Sigmoid colon (tissue), 7 donors: ENCODE results near the gene ZNF136. TPM values are rescaled to one million over a fixed set of nuclear protein-coding genes. Genes with fewer than 3 reads are reported as not detected.
A peak's percentile ranks its signal among the peaks of the same experiment; 100 is the strongest.

Experiments used
- DNase-seq: peaks from one replicate; pipeline ENCODE4 v3.0.0-alpha.2; 2019
- H3K27ac ChIP-seq, 4 donors: fragments of 200-600 bp; sonication (generic); one replicate each; pipeline ENCODE4 v1.5.1; 2016 to 2019; ENCODE audit warnings: mild to moderate bottlenecking in 1 of 4
- H3K27me3 ChIP-seq, 3 donors: fragments of 200-600 bp; sonication (generic); one replicate each; pipeline ENCODE4 v1.5.1; 2019; ENCODE audit warnings: mild to moderate bottlenecking in 1 of 3
- H3K36me3 ChIP-seq, 4 donors: fragments of 200-600 bp; sonication (generic); one replicate each; pipeline ENCODE4 v1.5.1; 2016 to 2019
- H3K4me1 ChIP-seq, 4 donors: fragments of 200-600 bp; sonication (generic); one replicate each; pipeline ENCODE4 v1.5.1; 2017 to 2019
- H3K4me3 ChIP-seq, 4 donors: fragments of 200-600 bp; sonication (generic); one replicate each; pipeline ENCODE4 v1.5.1; 2017 to 2019; ENCODE audit warnings: mild to moderate bottlenecking in 2 of 4, moderate library complexity in 1 of 4
- H3K9me3 ChIP-seq, 4 donors: fragments of 200-600 bp in 3 of 4; sonication (generic) in 3 of 4; one replicate each; pipeline versions ENCODE4 v1.5.1 to v1.6.1; 2013 to 2019
- EP300 ChIP-seq, 4 donors: sonication (generic); formaldehyde crosslinking; IDR thresholded peaks; one replicate each; pipeline ENCODE4 v1.6.1; 2017; ENCODE audit warnings: antibody characterized with exemption in 4 of 4
- POLR2A ChIP-seq, 2 donors: fragments of 450-650 bp; IDR thresholded peaks; one replicate each; pipeline ENCODE4 v1.6.1; 2016; ENCODE audit warnings: antibody characterized with exemption in 2 of 2, mild to moderate bottlenecking in 2 of 2, moderate library complexity in 2 of 2
- POLR2AphosphoS5 ChIP-seq, 4 donors: sonication (generic); formaldehyde crosslinking; IDR thresholded peaks; one replicate each; pipeline ENCODE4 v1.6.1; 2017; ENCODE audit warnings: antibody characterized with exemption in 4 of 4
- WGBS, 2 donors: extraction: QIAGEN DNeasy Blood & Tissue Kit; methylation state at CpG; one replicate each; pipeline ENCODE4 v1.1.7; 2013; 5-methylcytosine and 5-hydroxymethylcytosine counted together
- intact Hi-C: fragments of 100-400 bp; cut with DNase I; formaldehyde crosslinking; loops from one replicate; pipeline ENCODE4 v1.15.1; 2023
- polyA plus RNA-seq, 3 donors: library from polyadenylated mRNA; stranded (reverse); fragments of 200-250 nt; gene quantifications; one replicate each; pipeline ENCODE4 v1.2.3, GENCODE V29; 2013
- total RNA-seq, 4 donors: library from RNA; depleted of rRNA; stranded (reverse); fragments of >200 nt; gene quantifications; one replicate each; pipeline ENCODE4 v1.1.0, GENCODE V29; 2016
- TF ChIP-seq, protein P1 (sequence below), 4 experiments: fragments of 450-650 bp in 3 of 4; fragments of 200-600 bp in 1 of 4; IDR thresholded peaks; one replicate each; pipeline ENCODE4 v1.5.1; 2016 to 2019; ENCODE audit warnings: antibody characterized with exemption in 4 of 4, mild to moderate bottlenecking in 3 of 4, moderate library complexity in 2 of 4
- donor health status: healthy with polysubstance abuse.
- donor health status: Bipolar disorder and iron deficiency.
- donor health status: healthy.

ZNF136 gene
- total and polyA plus RNA-seq, 7 donors: 1.6 to 15.5 (median 9.2) TPM

DNA sequence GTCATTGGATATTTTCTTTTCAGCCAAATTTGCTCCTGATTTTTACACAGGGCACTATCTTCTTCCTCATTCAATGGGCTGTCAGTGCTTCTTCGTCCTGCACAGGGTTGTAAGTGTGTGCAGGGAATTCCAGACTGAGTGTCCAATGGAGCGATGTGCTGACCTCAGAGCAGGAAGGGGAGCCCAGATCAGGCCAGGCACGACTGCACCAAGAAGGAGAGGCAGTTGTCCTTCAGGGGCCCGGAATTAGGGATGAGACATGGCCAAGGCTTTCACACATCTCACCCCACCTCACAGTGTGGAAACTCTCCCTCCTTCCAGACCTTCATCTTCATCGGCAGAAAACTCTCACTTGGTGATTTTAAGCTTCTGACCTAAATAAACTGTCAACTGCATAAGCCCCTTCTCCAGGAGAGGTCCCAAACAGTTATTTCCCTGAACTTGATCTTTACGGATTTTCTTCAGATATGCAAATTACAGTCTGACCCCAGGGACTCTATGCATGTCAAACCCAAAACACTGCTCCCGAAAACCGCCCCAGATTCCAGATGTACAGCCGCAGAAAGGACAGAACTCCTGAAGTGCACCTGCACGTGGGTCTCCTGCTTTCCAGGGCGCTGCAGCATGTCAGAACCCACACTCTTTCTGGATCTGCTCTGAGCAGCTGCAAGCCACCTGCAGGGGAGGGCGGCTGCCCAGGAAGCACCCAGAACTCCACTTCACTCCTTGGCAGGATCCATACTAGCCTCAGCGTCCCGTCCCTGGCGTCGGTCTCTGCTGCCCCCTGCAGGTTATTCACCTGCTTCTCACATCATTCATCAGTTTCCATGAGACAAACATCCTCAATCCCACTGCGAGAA is 22.1 kb upstream of the ZNF136 start:
- intact Hi-C loops: loop anchor here (1.0 to 2.0 kb wide), 6 partner anchors 49 to 343 kb away; partner anchors contain the start of genes ZNF700 and ZNF763
- Histone ChIP-seq H3K4me3 (peak overlapping the region; percentile 74 to 90 (median 81)), H3K4me1 (peaks cover 0 to 24% (median 18%) of the 10 kb centered on the region in 4 donors), H3K27ac (peak overlapping the region; percentile 82 to 90 (median 88)), H3K27me3 (no peaks in the 10 kb centered on the region), H3K36me3 (peaks cover 6 to 30% (median 12%) of the 10 kb centered on the region in 4 donors), H3K9me3 (peaks cover 0 to 6% (median 0%) of the 10 kb centered on the region in 4 donors)
- DNase-seq: peak; percentile 93
- TF ChIP-seq EP300 (IDR thresholded peaks at IDR 0.05) (no peak), POLR2A (IDR thresholded peaks at IDR 0.05) (no peak), POLR2AphosphoS5 (IDR thresholded peaks at IDR 0.05) (peak in 3 of 4 donors; percentile 41 to 57 (median 43))
- TF ChIP-seq, protein P1, sequence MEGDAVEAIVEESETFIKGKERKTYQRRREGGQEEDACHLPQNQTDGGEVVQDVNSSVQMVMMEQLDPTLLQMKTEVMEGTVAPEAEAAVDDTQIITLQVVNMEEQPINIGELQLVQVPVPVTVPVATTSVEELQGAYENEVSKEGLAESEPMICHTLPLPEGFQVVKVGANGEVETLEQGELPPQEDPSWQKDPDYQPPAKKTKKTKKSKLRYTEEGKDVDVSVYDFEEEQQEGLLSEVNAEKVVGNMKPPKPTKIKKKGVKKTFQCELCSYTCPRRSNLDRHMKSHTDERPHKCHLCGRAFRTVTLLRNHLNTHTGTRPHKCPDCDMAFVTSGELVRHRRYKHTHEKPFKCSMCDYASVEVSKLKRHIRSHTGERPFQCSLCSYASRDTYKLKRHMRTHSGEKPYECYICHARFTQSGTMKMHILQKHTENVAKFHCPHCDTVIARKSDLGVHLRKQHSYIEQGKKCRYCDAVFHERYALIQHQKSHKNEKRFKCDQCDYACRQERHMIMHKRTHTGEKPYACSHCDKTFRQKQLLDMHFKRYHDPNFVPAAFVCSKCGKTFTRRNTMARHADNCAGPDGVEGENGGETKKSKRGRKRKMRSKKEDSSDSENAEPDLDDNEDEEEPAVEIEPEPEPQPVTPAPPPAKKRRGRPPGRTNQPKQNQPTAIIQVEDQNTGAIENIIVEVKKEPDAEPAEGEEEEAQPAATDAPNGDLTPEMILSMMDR (IDR thresholded peaks at IDR 0.05): peak; percentile 85 to 93 (median 90)
- 4 to 7% methylated on average over 17 of the region's 17 CpGs for WGBS, 2 donors

DNA sequence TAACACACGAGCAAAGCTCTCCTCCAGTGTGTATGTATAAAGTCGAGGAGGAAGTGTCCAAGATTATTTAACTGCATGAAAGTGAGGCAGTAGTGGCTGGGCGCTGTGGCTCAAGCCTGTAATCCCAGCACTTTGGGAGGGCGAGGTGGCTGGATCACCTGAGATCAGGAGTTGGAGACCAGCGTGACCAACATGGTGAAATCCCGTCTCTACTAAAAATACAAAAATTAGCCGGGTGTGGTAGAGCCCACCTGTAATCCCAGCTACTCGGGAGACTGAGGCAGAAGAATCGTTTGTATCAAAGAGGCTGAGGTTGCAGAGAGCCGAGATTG is 21.5 kb upstream of the ZNF136 start:
- DNase-seq: no peak
- Histone ChIP-seq H3K9me3 (peaks cover 0 to 6% (median 0%) of the 10 kb centered on the region in 4 donors), H3K36me3 (peaks cover 11 to 31% (median 15%) of the 10 kb centered on the region in 4 donors), H3K27me3 (no peaks in the 10 kb centered on the region), H3K4me3 (no peak overlapping the region), H3K27ac (peak overlapping the region in 1 of 4 donors; percentile 88), H3K4me1 (peaks cover 0 to 24% (median 18%) of the 10 kb centered on the region in 4 donors)
- intact Hi-C loops: loop anchor here (1.0 to 2.0 kb wide), 6 partner anchors 50 to 344 kb away; partner anchors contain the start of genes ZNF700 and ZNF763
- TF ChIP-seq POLR2A (IDR thresholded peaks at IDR 0.05) (no peak), POLR2AphosphoS5 (IDR thresholded peaks at IDR 0.05) (no peak), EP300 (IDR thresholded peaks at IDR 0.05) (no peak)
- TF ChIP-seq, protein P1 (IDR thresholded peaks at IDR 0.05): no peak
- WGBS, 2 donors: 42 to 60% methylated on average over 10 of the region's 10 CpGs

DNA sequence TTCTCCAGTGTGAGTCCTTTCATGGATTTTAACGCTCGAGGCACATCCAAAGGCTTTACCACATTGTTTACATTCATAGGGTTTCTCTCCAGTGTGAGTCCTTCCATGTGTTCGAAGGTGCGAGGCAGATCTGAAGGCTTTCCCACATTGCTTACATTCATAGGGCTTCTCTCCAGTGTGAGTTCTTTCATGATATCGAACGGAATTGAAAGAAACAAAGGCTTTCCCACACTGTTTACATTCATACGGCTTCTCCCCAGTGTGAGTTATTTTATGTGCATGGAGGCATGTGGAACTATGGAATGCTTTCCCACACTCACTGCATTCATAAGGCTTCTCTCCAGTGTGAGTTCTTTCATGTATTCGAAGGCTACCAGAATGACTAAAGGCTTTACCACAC is 17.5 kb upstream of the ZNF136 start:
- peaks cover 15 to 41% (median 21%) of the 10 kb centered on the region in 4 donors for H3K36me3 ChIP-seq
- TF ChIP-seq EP300 (IDR thresholded peaks at IDR 0.05) (no peak), POLR2AphosphoS5 (IDR thresholded peaks at IDR 0.05) (no peak), POLR2A (IDR thresholded peaks at IDR 0.05) (no peak)
- TF ChIP-seq, protein P1 (IDR thresholded peaks at IDR 0.05): no peak

DNA sequence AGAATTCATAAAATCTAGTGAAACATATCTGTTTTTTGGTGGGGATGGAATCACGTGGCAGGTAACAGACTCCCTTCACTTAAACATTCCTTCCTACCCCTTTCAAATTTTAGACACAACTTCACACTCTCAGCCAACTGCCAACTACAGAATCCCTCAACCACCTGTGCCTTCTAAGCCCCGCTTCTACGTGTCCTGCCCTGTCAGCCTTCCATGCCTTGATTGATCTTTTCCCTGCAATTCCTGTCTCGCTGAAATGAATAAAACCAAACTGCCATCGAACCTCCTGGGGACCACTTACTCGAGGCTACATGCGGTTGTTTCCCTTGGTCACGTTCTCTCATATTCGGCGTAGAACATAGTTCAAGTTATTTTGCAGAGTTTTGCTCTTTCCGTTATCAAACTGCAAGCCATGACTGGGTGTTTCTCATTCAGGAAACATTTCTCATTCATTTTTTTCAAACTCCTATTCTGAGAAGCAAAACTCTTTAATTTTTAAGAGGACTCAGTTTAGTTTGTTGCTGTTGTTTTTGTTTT is 7.5 kb upstream of the ZNF136 start:
- Histone ChIP-seq H3K4me3 (peak overlapping the region; percentile 61 to 86 (median 78)), H3K27me3 (no peaks in the 10 kb centered on the region), H3K27ac (peak overlapping the region; percentile 81 to 85 (median 84)), H3K36me3 (no peaks in the 10 kb centered on the region), H3K9me3 (no peaks in the 10 kb centered on the region), H3K4me1 (peaks cover 0 to 23% (median 17%) of the 10 kb centered on the region in 4 donors)
- TF ChIP-seq, protein P1 (IDR thresholded peaks at IDR 0.05): no peak
- TF ChIP-seq POLR2AphosphoS5 (IDR thresholded peaks at IDR 0.05) (no peak), EP300 (IDR thresholded peaks at IDR 0.05) (no peak), POLR2A (IDR thresholded peaks at IDR 0.05) (no peak)
- DNase-seq: no peak
- intact Hi-C loops: no loop called here
- 29 to 72% methylated on average over 11 of the region's 11 CpGs for WGBS, 2 donors

More for the DNA sequence above, 17.5 kb upstream of the ZNF136 start:
- 97% methylated on average over 8 of the region's 8 CpGs for WGBS, 2 donors
- intact Hi-C loops: no loop called here
- Histone ChIP-seq H3K27me3 (no peaks in the 10 kb centered on the region), H3K4me1 (peaks cover 0 to 11% (median 7%) of the 10 kb centered on the region in 4 donors), H3K27ac (no peak overlapping the region), H3K4me3 (no peak overlapping the region), H3K9me3 (peaks cover 0 to 6% (median 0%) of the 10 kb centered on the region in 4 donors)
- no peak for DNase-seq
